Body of pancreas (tissue), 4 donors: ENCODE measurements around the gene MCEE.

Source experiments
- CTCF ChIP-seq, 7 experiments: fragments of 450-650 bp in 4 of 7; fragments of 200-600 bp in 3 of 7; sonication (generic) in 3 of 7; IDR thresholded peaks; one replicate each; pipeline ENCODE4 v1.5.1; 2016 to 2019; ENCODE audit warnings: antibody characterized with exemption in 7 of 7
- POLR2A ChIP-seq, 3 donors: fragments of 450-650 bp; IDR thresholded peaks; one replicate each; pipeline ENCODE4 v1.6.1; 2016; ENCODE audit warnings: antibody characterized with exemption in 3 of 3, mild to moderate bottlenecking in 2 of 3

- no peak for TF ChIP-seq POLR2A (IDR thresholded peaks at IDR 0.05)
- TF ChIP-seq CTCF (IDR thresholded peaks at IDR 0.05): no peak
Measured at GRCh38 chr2:71121479-71121878, 8.6 kb downstream of the MCEE start.
